GM12878 (cell line): ENCODE data around the gene ROCK2.

ENCODE experiments used
- BHLHE40 ChIP-seq, 2 experiments: fragments of 450-650 bp in 1 of 2; IDR thresholded peaks; 2 replicates each; pipeline ENCODE4 v1.6.1; 2011 to 2017; ENCODE audit warnings: low read depth in 2 of 2, borderline replicate concordance in 1 of 2, improper control_type of control experiment in 1 of 2, low read length in 1 of 2, mild to moderate bottlenecking in 1 of 2
- CHD4 ChIP-seq: fragments of 200-600 bp; sonication (generic); IDR thresholded peaks from 2 replicates; pipeline ENCODE4 v1.6.1; 2016; ENCODE audit warnings: mild to moderate bottlenecking
- ESRRA ChIP-seq: IDR thresholded peaks from 2 replicates; pipeline ENCODE4 v1.6.1; 2012; ENCODE audit warnings: mild to moderate bottlenecking, low read length, improper control_type of control experiment
- FOXK2 ChIP-seq: fragments of 450-650 bp; IDR thresholded peaks from 2 replicates; pipeline ENCODE4 v1.6.1; 2017; ENCODE audit warnings: mild to moderate bottlenecking, moderate library complexity
- KDM1A ChIP-seq: fragments of 200-600 bp; sonication (generic); IDR thresholded peaks from 2 replicates; pipeline ENCODE4 v1.6.1; 2016; ENCODE audit warnings: borderline replicate concordance
- NFYB ChIP-seq: IDR thresholded peaks from 2 replicates; pipeline ENCODE4 v1.6.1; 2011; ENCODE audit warnings: low read depth, mild to moderate bottlenecking, low read length, improper control_type of control experiment, moderate library complexity; ENCODE audit not compliant: insufficient read depth
- POLR2A ChIP-seq: IDR thresholded peaks from 2 replicates; pipeline ENCODE4 v1.6.1; 2011; ENCODE audit warnings: low read depth, mild to moderate bottlenecking, low read length
- RCOR1 ChIP-seq: conservative IDR thresholded peaks from 2 replicates; pipeline ENCODE4 v1.6.1; 2012; ENCODE audit warnings: low read depth, low read length, improper control_type of control experiment
- RFX5 ChIP-seq: IDR thresholded peaks from 2 replicates; pipeline ENCODE4 v1.6.1; 2011; ENCODE audit warnings: low read depth, low read length, improper control_type of control experiment
- SUPT20H ChIP-seq: IDR thresholded peaks from 2 replicates; pipeline ENCODE4 v1.6.1; 2011; ENCODE audit warnings: low read depth, mild to moderate bottlenecking, low read length, moderate library complexity, borderline replicate concordance; ENCODE audit not compliant: control insufficient read depth
- TBL1XR1 ChIP-seq: IDR thresholded peaks from 2 replicates; pipeline ENCODE4 v1.6.1; 2012; ENCODE audit warnings: low read depth, low read length, improper control_type of control experiment
- YY1 ChIP-seq: IDR thresholded peaks from 2 replicates; pipeline ENCODE4 v1.6.1; 2011; ENCODE audit warnings: low read depth, mild to moderate bottlenecking, low read length
- ZNF622 ChIP-seq: fragments of 450-650 bp; IDR thresholded peaks from 2 replicates; pipeline ENCODE4 v1.6.1; 2017; ENCODE audit warnings: mild to moderate bottlenecking, inconsistent platforms
- TF ChIP-seq, protein P1 (sequence below), 3 experiments: IDR thresholded peaks in 2 of 3; conservative IDR thresholded peaks in 1 of 3; 2 replicates each; pipeline ENCODE4 v1.5.1; 2011; ENCODE audit warnings: low read depth in 3 of 3, low read length in 3 of 3, mild to moderate bottlenecking in 3 of 3, control low read depth in 2 of 3, moderate library complexity in 2 of 3, inconsistent platforms in 1 of 3, mixed read lengths in 1 of 3; ENCODE audit not compliant: control insufficient read depth in 2 of 3, insufficient read depth in 1 of 3; ENCODE audit errors: extremely low read depth in 1 of 3

DNA sequence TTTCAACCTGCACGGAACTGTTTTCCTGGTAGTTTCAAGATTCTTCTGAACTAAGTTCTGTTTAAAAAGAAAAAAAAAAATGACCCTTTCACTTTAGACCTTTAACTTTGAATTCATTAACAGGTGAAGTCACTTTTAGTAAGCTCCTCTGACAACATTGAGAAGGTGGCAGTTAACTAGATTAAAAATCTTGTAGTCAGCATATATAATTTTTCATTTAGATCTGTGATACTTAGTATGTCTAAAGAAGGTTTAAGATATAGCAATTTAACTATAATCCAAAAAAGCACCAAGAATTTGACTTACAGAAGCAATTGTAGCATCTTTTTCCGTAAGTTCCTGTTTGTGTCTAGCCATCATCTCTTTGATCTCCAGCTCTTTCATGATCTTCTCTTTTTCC is 143.8 kb downstream of the ROCK2 start:
- TF ChIP-seq KDM1A (no peak), RCOR1 (no peak), ESRRA (no peak), NFYB (no peak), YY1 (no peak), FOXK2 (no peak), SUPT20H (no peak), POLR2A (no peak), TBL1XR1 (no peak), RFX5 (no peak), CHD4 (no peak), ZNF622 (no peak), BHLHE40 (IDR thresholded peaks at IDR 0.05; ENCODE audit: borderline replicate concordance in 1 of 2, low read depth in 2 of 2, low read length in 1 of 2) (no peak)
- TF ChIP-seq, protein P1, sequence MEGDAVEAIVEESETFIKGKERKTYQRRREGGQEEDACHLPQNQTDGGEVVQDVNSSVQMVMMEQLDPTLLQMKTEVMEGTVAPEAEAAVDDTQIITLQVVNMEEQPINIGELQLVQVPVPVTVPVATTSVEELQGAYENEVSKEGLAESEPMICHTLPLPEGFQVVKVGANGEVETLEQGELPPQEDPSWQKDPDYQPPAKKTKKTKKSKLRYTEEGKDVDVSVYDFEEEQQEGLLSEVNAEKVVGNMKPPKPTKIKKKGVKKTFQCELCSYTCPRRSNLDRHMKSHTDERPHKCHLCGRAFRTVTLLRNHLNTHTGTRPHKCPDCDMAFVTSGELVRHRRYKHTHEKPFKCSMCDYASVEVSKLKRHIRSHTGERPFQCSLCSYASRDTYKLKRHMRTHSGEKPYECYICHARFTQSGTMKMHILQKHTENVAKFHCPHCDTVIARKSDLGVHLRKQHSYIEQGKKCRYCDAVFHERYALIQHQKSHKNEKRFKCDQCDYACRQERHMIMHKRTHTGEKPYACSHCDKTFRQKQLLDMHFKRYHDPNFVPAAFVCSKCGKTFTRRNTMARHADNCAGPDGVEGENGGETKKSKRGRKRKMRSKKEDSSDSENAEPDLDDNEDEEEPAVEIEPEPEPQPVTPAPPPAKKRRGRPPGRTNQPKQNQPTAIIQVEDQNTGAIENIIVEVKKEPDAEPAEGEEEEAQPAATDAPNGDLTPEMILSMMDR (IDR thresholded peaks at IDR 0.05 in 2 of 3, conservative IDR thresholded peaks at IDR 0.05 in 1 of 3; ENCODE audit: control insufficient read depth in 2 of 3, extremely low read depth in 1 of 3, insufficient read depth in 1 of 3, low read depth in 3 of 3, low read length in 3 of 3): no peak
